SK-N-SH treated with all-trans-retinoic acid at 6 μM for 48 hours (cell line): Measurements from ENCODE around the gene VAMP5.
"Not testable (repeated sequence)": the region's sequence is repeated elsewhere in the genome, so short reads cannot be mapped to it uniquely, and the experiment has no call there.

ENCODE experiments used
- ATAC-seq: fragments of 200-7000 bp; cut with Tn5 transposase; 3 replicates; pipeline ENCODE4 v1.9.1; 2020; ENCODE audit warnings: mild to moderate bottlenecking, moderate library complexity
- ARNTL ChIP-seq: fragments of 450-650 bp; formaldehyde crosslinking; IDR thresholded peaks from 2 replicates; pipeline ENCODE4 v1.5.0; 2020; ENCODE audit warnings: low read depth, mild to moderate bottlenecking, moderate library complexity, borderline replicate concordance
- BACH2 ChIP-seq: fragments of 250-450 bp; sonication (Bioruptor Pico); IDR thresholded peaks from 2 replicates; pipeline ENCODE4 v1.9.0; 2021; ENCODE audit warnings: mild to moderate bottlenecking, borderline replicate concordance
- CSRNP3 ChIP-seq: fragments of 250-450 bp; sonication (Bioruptor Pico); IDR thresholded peaks from 2 replicates; pipeline ENCODE4 v1.5.1; 2021; ENCODE audit warnings: mild to moderate bottlenecking, moderate library complexity
- ESRRG ChIP-seq: fragments of 250-450 bp; sonication (Bioruptor Pico); IDR thresholded peaks from 2 replicates; pipeline ENCODE4 v1.6.1; 2021; ENCODE audit warnings: mild to moderate bottlenecking
- GLIS3 ChIP-seq: fragments of 250-450 bp; sonication (Bioruptor Pico); IDR thresholded peaks from 2 replicates; pipeline ENCODE4 v1.5.0; 2020; ENCODE audit warnings: mild to moderate bottlenecking, moderate library complexity
- ISL1 ChIP-seq: fragments of 250-450 bp; sonication (Bioruptor Pico); IDR thresholded peaks from 2 replicates; pipeline ENCODE4 v2.1.2; 2022; ENCODE audit warnings: mild to moderate bottlenecking, moderate library complexity
- OSR1 ChIP-seq: fragments of 250-450 bp; sonication (Bioruptor Pico); IDR thresholded peaks from 2 replicates; pipeline ENCODE4 v1.8.0; 2022; ENCODE audit warnings: moderate library complexity, mild to moderate bottlenecking, inconsistent platforms
- PPARA ChIP-seq: fragments of 250-450 bp; sonication (Bioruptor Pico); IDR thresholded peaks from 2 replicates; pipeline ENCODE4 v1.5.0; 2020; ENCODE audit warnings: mild to moderate bottlenecking, borderline replicate concordance
- RARB ChIP-seq: fragments of 250-450 bp; sonication (Bioruptor Pico); IDR thresholded peaks from 2 replicates; pipeline ENCODE4 v1.8.0; 2021; ENCODE audit warnings: mild to moderate bottlenecking, moderate library complexity
- TCF4 ChIP-seq: fragments of 250-450 bp; sonication (Bioruptor Pico); IDR thresholded peaks from 2 replicates; pipeline ENCODE4 v1.8.0; 2021; ENCODE audit warnings: mild to moderate bottlenecking, moderate library complexity, borderline replicate concordance
- TOX ChIP-seq: fragments of 250-450 bp; sonication (Bioruptor Pico); IDR thresholded peaks from 2 replicates; pipeline ENCODE4 v1.8.0; 2021; ENCODE audit warnings: mild to moderate bottlenecking, moderate library complexity, borderline replicate concordance
- TSHZ2 ChIP-seq: fragments of 250-450 bp; sonication (Bioruptor Pico); IDR thresholded peaks from 2 replicates; pipeline ENCODE4 v1.5.0; 2020; ENCODE audit warnings: mild to moderate bottlenecking, moderate library complexity
- ZFP3 ChIP-seq: fragments of 250-450 bp; sonication (Bioruptor Pico); IDR thresholded peaks from 2 replicates; pipeline ENCODE4 v1.5.0; 2020; ENCODE audit warnings: mild to moderate bottlenecking, moderate library complexity
- ZFP30 ChIP-seq: fragments of 450-650 bp; formaldehyde crosslinking; IDR thresholded peaks from 2 replicates; pipeline ENCODE4 v1.5.0; 2022; ENCODE audit warnings: mild to moderate bottlenecking, moderate library complexity
- ZNF8 ChIP-seq: fragments of 450-650 bp; formaldehyde crosslinking; IDR thresholded peaks from 2 replicates; pipeline ENCODE4 v1.5.0; 2020; ENCODE audit warnings: mild to moderate bottlenecking, moderate library complexity
- TF ChIP-seq, protein P1 (sequence below): fragments of 250-450 bp; sonication (Bioruptor Pico); IDR thresholded peaks from 2 replicates; pipeline ENCODE4 v1.8.0; 2020; ENCODE audit warnings: mild to moderate bottlenecking, moderate library complexity, borderline replicate concordance

The VAMP5 gene

GRCh38 chr2:85558160-85558559 lies 26.1 kb upstream of the VAMP5 start:
- TF ChIP-seq ZFP30 (CRISPR knock-in tag) (no peak), GLIS3 (CRISPR knock-in tag) (no peak), RARB (CRISPR knock-in tag) (no peak), TOX (CRISPR knock-in tag) (no peak), OSR1 (CRISPR knock-in tag) (no peak), TCF4 (CRISPR knock-in tag) (no peak), ARNTL (CRISPR knock-in tag) (no peak), CSRNP3 (CRISPR knock-in tag) (no peak), ISL1 (CRISPR knock-in tag) (no peak)
- TF ChIP-seq, protein P1, sequence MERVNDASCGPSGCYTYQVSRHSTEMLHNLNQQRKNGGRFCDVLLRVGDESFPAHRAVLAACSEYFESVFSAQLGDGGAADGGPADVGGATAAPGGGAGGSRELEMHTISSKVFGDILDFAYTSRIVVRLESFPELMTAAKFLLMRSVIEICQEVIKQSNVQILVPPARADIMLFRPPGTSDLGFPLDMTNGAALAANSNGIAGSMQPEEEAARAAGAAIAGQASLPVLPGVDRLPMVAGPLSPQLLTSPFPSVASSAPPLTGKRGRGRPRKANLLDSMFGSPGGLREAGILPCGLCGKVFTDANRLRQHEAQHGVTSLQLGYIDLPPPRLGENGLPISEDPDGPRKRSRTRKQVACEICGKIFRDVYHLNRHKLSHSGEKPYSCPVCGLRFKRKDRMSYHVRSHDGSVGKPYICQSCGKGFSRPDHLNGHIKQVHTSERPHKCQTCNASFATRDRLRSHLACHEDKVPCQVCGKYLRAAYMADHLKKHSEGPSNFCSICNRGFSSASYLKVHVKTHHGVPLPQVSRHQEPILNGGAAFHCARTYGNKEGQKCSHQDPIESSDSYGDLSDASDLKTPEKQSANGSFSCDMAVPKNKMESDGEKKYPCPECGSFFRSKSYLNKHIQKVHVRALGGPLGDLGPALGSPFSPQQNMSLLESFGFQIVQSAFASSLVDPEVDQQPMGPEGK = no peak
- no peak for ATAC-seq

- ATAC-seq = not testable (repeated sequence)
Measured at GRCh38 chr2:85560403-85560726, 23.9 kb upstream of the VAMP5 start.

GRCh38 chr2:85560812-85561279 lies 23.4 kb upstream of the VAMP5 start:
- no peak for TF ChIP-seq ESRRG (CRISPR knock-in tag)
- TF ChIP-seq ZNF8 = no peak
- no peak for TF ChIP-seq TOX (CRISPR knock-in tag)
- no peak for TF ChIP-seq PPARA (CRISPR knock-in tag)
- ATAC-seq = peak; percentile 55

DNA sequence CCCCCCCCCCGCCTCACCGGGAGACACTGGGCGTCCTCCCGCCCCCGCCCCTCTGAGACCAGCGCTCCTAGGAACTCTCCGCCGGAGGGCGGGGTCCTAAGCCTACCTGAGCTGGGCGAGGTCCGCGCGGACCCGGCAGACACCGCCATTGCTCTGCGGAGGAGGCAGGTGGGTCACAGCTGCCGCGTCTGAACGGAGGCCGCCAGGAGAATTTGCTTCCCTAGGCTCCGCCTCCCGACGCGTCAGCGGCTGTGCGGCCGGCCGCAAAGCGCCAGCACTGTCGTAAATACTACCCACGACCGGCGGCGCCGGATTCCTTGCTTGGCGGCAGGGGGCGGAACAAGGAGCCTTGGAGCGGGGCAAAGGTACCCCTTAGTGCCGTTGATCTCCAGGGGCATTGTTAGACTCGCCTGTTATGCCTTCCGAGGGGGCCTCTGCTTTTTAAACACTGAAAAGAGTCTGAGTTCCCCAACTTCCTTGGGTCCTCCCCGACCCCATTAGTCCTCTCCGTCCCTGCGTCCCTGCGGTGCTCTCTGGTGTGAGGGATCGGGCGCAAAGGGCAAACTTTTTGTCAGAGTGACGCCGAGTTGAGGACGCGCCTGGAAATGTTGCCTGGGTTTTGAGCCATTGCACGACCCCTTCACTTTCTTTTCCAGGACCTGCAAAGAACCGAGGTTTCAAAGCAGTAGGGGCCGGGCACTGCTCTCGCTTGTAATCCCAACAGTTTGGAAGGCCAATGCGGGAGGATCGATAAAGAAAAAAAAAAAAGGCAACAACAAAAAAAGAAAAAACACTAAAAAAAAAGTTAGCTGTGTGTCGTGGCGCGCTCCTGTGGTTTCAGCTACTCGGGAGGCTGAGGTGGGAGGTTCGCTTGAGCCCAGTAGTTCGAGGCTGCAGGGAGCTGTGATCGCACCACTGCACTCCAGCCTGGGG lies 22.7 kb upstream of the VAMP5 start, which contains the start of gene GGCX:
TSS of gene GGCX (minus strand) at position 214 of the 933 bp plus-strand sequence. CDS start at position 149, 65 bp downstream.
- peak; percentile 95 for ATAC-seq
- no peak for TF ChIP-seq BACH2
- TF ChIP-seq, all 23 proteins: peak for 0

- TF ChIP-seq CSRNP3 (CRISPR knock-in tag) (no peak), ZFP3 (CRISPR knock-in tag) (no peak), BACH2 (no peak), ARNTL (CRISPR knock-in tag) (no peak), ZNF8 (no peak), TOX (CRISPR knock-in tag) (no peak), OSR1 (CRISPR knock-in tag) (no peak)
- ATAC-seq = no peak
Measured at GRCh38 chr2:85564144-85564563, 20.1 kb upstream of the VAMP5 start.

DNA sequence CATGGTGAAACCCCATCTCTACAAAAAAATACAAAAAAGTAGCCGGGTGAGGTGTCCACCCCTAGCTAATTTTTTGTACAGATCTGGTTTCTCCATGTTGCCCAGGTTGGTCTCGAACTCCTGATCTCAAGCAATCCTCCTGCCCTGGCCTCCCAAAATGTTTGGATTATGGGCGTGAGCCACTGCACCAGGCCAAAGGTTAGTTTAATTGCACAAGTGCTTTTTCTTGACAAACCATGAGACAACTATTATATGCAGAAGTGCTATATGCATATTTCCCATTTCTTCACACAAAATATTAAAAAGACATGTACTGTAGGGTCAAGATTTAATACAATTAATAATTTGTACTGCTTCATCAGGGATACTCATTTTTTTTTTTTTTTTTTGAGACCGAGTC lies 18.0 kb upstream of the VAMP5 start:
- TF ChIP-seq TSHZ2 (CRISPR knock-in tag) = no peak
- no peak for ATAC-seq
